HCT116 (cell line): Measurements from ENCODE around the gene DHPS. TPM values are rescaled to one million over a fixed set of nuclear protein-coding genes. Genes with fewer than 3 reads are reported as not detected.

Source experiments
- ATAC-seq: fragments of 200-7000 bp; cut with Tn5 transposase; 2 replicates; pipeline ENCODE4 v1.9.1; 2020; ENCODE audit warnings: mild to moderate bottlenecking, moderate library complexity
- BruUV-seq: library from RNA; stranded (reverse); fragments of 400-500 nt; replicated peaks from 2 replicates; lab custom pipeline; 2021; lab: Mats Ljungman, UMichigan
- CTCF ChIA-PET: fragments of 300-600 bp; sonication (Branson Sonifier 250); formaldehyde crosslinking; loops from one replicate; lab custom pipeline; 2021; ENCODE audit warnings: antibody characterized with exemption; lab: Charles Lee
- POLR2A ChIA-PET: fragments of 300-600, 350-600 bp; sonication (Branson Sonifier 250); formaldehyde crosslinking; loops from one replicate; lab custom pipeline; 2021; ENCODE audit warnings: antibody characterized with exemption; lab: Charles Lee
- RAD21 ChIA-PET, 2 experiments: fragments of 300-600 bp; sonication (Branson Sonifier 250); formaldehyde crosslinking; loops; one replicate each; lab custom pipeline; 2023; ENCODE audit warnings: low total read pairs in 2 of 2; ENCODE audit not compliant: uncharacterized antibody in 2 of 2, unreplicated experiment in 2 of 2, low non-redundant PET in 1 of 2; lab: Charles Lee
- DNase-seq: peaks from one replicate; pipeline ENCODE4 v3.0.0-alpha.2; 2010; ENCODE audit warnings: low read depth, low spot score
- H2AFZ ChIP-seq: fragments of 200-600 bp; shearing (Covaris generic), sonication (generic); 2 replicates; pipeline ENCODE4 v1.6.1; 2017; ENCODE audit warnings: low read depth, mixed run types, mixed read lengths, antibody characterized with exemption, low read length; ENCODE audit not compliant: poor library complexity, severe bottlenecking
- H3K27ac ChIP-seq: 2 replicates; pipeline ENCODE4 v1.5.1; 2012; ENCODE audit warnings: low read depth, low read length
- H3K27me3 ChIP-seq: fragments of 200-600 bp; sonication (generic); 2 replicates; pipeline ENCODE4 v1.6.1; 2016; ENCODE audit warnings: mixed run types, low read length, mixed read lengths; ENCODE audit not compliant: insufficient read depth
- H3K36me3 ChIP-seq, 2 experiments: fragments of 200-500 bp in 1 of 2; fragments of 200-600 bp in 1 of 2; sonication (Bioruptor generic) in 1 of 2; sonication (generic) in 1 of 2; 2 replicates each; pipeline versions ENCODE4 v1.5.1 to v1.6.1; 2014 to 2016; ENCODE audit warnings: low read length in 2 of 2, inconsistent platforms in 1 of 2, mixed read lengths in 1 of 2, mixed run types in 1 of 2; ENCODE audit not compliant: insufficient read depth in 2 of 2, control insufficient read depth in 1 of 2
- H3K4me1 ChIP-seq, 2 experiments: fragments of 200-600 bp in 1 of 2; sonication (generic) in 1 of 2; 2 replicates each; pipeline versions ENCODE4 v1.5.1 to v1.6.1; 2012 to 2017; ENCODE audit warnings: low read length in 2 of 2, inconsistent platforms in 1 of 2, mild to moderate bottlenecking in 1 of 2, mixed read lengths in 1 of 2, mixed run types in 1 of 2, moderate library complexity in 1 of 2; ENCODE audit not compliant: insufficient read depth in 2 of 2, control insufficient read depth in 1 of 2
- H3K4me2 ChIP-seq: fragments of 200-600 bp; sonication (generic); 2 replicates; pipeline ENCODE4 v1.6.1; 2017; ENCODE audit warnings: mixed run types, low read length, mixed read lengths
- H3K4me3 ChIP-seq, 2 experiments: fragments of 200-600 bp in 1 of 2; sonication (generic) in 1 of 2; replicated peaks in 1 of 2; 2 replicates each; pipeline ENCODE4 v1.5.1; 2011 to 2016; ENCODE audit warnings: low read length in 2 of 2, control low read depth in 1 of 2, low read depth in 1 of 2, mild to moderate bottlenecking in 1 of 2, mixed read lengths in 1 of 2, mixed run types in 1 of 2
- H3K79me2 ChIP-seq: fragments of 200-600 bp; sonication (generic); 2 replicates; pipeline ENCODE4 v1.6.1; 2017; ENCODE audit warnings: mild to moderate bottlenecking, mixed run types, low read length, moderate library complexity, mixed read lengths; ENCODE audit not compliant: insufficient read depth
- H3K9ac ChIP-seq: fragments of 200-600 bp; sonication (generic); 2 replicates; pipeline ENCODE4 v1.6.1; 2016; ENCODE audit warnings: low read length, mixed read lengths
- H3K9me2 ChIP-seq: fragments of 200-600 bp; sonication (generic), shearing (Covaris generic); 2 replicates; pipeline ENCODE4 v1.6.1; 2017; ENCODE audit warnings: mixed run types, mild to moderate bottlenecking, moderate library complexity; ENCODE audit not compliant: insufficient read depth
- H3K9me3 ChIP-seq, 2 experiments: fragments of 200-500 bp in 1 of 2; fragments of 200-600 bp in 1 of 2; sonication (Bioruptor generic) in 1 of 2; sonication (generic) in 1 of 2; 2 replicates each; pipeline ENCODE4 v1.6.1; 2014 to 2017; ENCODE audit warnings: low read length in 2 of 2, mixed read lengths in 2 of 2, inconsistent platforms in 1 of 2, low read depth in 1 of 2, mild to moderate bottlenecking in 1 of 2, mixed run types in 1 of 2, moderate library complexity in 1 of 2; ENCODE audit not compliant: control insufficient read depth in 1 of 2, insufficient read depth in 1 of 2
- H4K20me1 ChIP-seq: fragments of 200-600 bp; sonication (generic), shearing (Covaris generic); 2 replicates; pipeline ENCODE4 v1.6.1; 2017; ENCODE audit warnings: mixed run types, mild to moderate bottlenecking, moderate library complexity; ENCODE audit not compliant: insufficient read depth
- ATF3 ChIP-seq: IDR thresholded peaks from 2 replicates; pipeline ENCODE4 v1.6.1; 2012
- CBX3 ChIP-seq: IDR thresholded peaks from 2 replicates; pipeline ENCODE4 v1.6.1; 2012; ENCODE audit warnings: low read depth
- CEBPB ChIP-seq: IDR thresholded peaks from 2 replicates; pipeline ENCODE4 v1.6.1; 2012; ENCODE audit warnings: low read depth
- CTCF ChIP-seq, 3 experiments: fragments of 200-600 bp in 1 of 3; sonication (generic) in 1 of 3; IDR thresholded peaks in 2 of 3; conservative IDR thresholded peaks in 1 of 3; 2 replicates each; pipeline ENCODE4 v1.5.1; 2012 to 2017; ENCODE audit warnings: low read depth in 2 of 3, low read length in 2 of 3, antibody characterized with exemption in 1 of 3, borderline replicate concordance in 1 of 3, control low read depth in 1 of 3, mild to moderate bottlenecking in 1 of 3, mixed read lengths in 1 of 3, mixed run types in 1 of 3, moderate library complexity in 1 of 3; ENCODE audit not compliant: insufficient read depth in 1 of 3
- ELF1 ChIP-seq: IDR thresholded peaks from 2 replicates; pipeline ENCODE4 v1.6.1; 2012; ENCODE audit warnings: low read depth, borderline replicate concordance
- EZH2 ChIP-seq: fragments of 200-600 bp; sonication (generic); IDR thresholded peaks from 2 replicates; pipeline ENCODE4 v1.6.1; 2017; ENCODE audit warnings: antibody characterized with exemption, mixed run types
- EZH2phosphoT487 ChIP-seq: fragments of 200-600 bp; IDR thresholded peaks from 2 replicates; pipeline ENCODE4 v1.6.1; 2018; ENCODE audit warnings: antibody characterized with exemption, borderline replicate concordance
- POLR2A ChIP-seq: IDR thresholded peaks from 2 replicates; pipeline ENCODE4 v1.7.0; 2011; ENCODE audit warnings: borderline replicate concordance; ENCODE audit not compliant: insufficient read depth, insufficient read length; ENCODE audit errors: extremely low read depth
- POLR2AphosphoS5 ChIP-seq: IDR thresholded peaks from 2 replicates; pipeline ENCODE4 v1.6.1; 2011; ENCODE audit warnings: mild to moderate bottlenecking, low read depth, low read length, moderate library complexity
- REST ChIP-seq: IDR thresholded peaks from 2 replicates; pipeline ENCODE4 v1.6.1; 2012; ENCODE audit warnings: low read depth
- SIN3A ChIP-seq: IDR thresholded peaks from 2 replicates; pipeline ENCODE4 v1.6.1; 2012; ENCODE audit warnings: low read depth
- SP1 ChIP-seq: IDR thresholded peaks from 2 replicates; pipeline ENCODE4 v1.6.1; 2012; ENCODE audit warnings: low read depth
- TCF7L2 ChIP-seq: IDR thresholded peaks from 2 replicates; pipeline ENCODE4 v1.7.0; 2011; ENCODE audit warnings: borderline replicate concordance, inconsistent platforms; ENCODE audit not compliant: insufficient read depth, insufficient read length; ENCODE audit errors: extremely low read depth
- YY1 ChIP-seq: IDR thresholded peaks from 2 replicates; pipeline ENCODE4 v1.6.1; 2011; ENCODE audit warnings: low read length, low read depth, moderate library complexity, mild to moderate bottlenecking; ENCODE audit not compliant: insufficient replicate concordance; ENCODE audit errors: extremely low read depth
- ZBTB33 ChIP-seq: IDR thresholded peaks from 2 replicates; pipeline ENCODE4 v1.6.1; 2011; ENCODE audit warnings: mild to moderate bottlenecking, low read length, moderate library complexity; ENCODE audit not compliant: insufficient replicate concordance; ENCODE audit errors: extremely low read depth
- ZNF274 ChIP-seq: fragments of 200-500 bp; sonication (Bioruptor generic); IDR thresholded peaks from 2 replicates; pipeline ENCODE4 v1.6.1; 2014; ENCODE audit warnings: mild to moderate bottlenecking, low read depth, low read length, inconsistent platforms
- intact Hi-C: fragments of 100-400 bp; cut with micrococcal nuclease; formaldehyde crosslinking; loops from 2 replicates; pipeline ENCODE4 v1.10.0; 2022
- total RNA-seq: library from RNA; stranded (reverse); gene quantifications from one replicate; pipeline ENCODE4 v1.2.1, GENCODE V29; 2021; ENCODE audit not compliant: unreplicated experiment

DHPS gene
- total RNA-seq, 1 experiment from 2014 or later, result 134 TPM

- peaks cover 28% of the 10 kb centered on the region for H3K79me2 ChIP-seq
- peak overlapping the region; percentile 24; the same call in 1 of the 2 replicates for H3K27ac ChIP-seq
- H3K9ac ChIP-seq, result 0 out of 2 replicates have a peak overlapping the region, but pooled peaks have one; percentile 20
- CTCF ChIA-PET, result interaction anchor here (1.9 kb wide), 1 partner anchor 8 kb away, joined by 5 read pairs; no protein-coding TSS in a partner anchor
- no peak overlapping the region for H2AFZ ChIP-seq
- POLR2A ChIA-PET, result no interaction called here
- H3K4me3 ChIP-seq, result peak overlapping the region; percentile 18 to 20
- peak overlapping the region; percentile 56 for H3K4me2 ChIP-seq
- BruUV-seq, result no TSS peak
- H3K9me2 ChIP-seq, result no peaks in the 10 kb centered on the region
- peaks cover 9 to 22% of the 10 kb centered on the region in 2 experiments; a peak in 3 of 4 replicates for H3K4me1 ChIP-seq
- RAD21 ChIA-PET, result no interaction called here
- no peak for ATAC-seq
- no peaks in the 10 kb centered on the region for H4K20me1 ChIP-seq
- H3K36me3 ChIP-seq, result peaks cover 19 to 38% of the 10 kb centered on the region in 2 experiments; a peak in 3 of 4 replicates
- DNase-seq, result no peak
- intact Hi-C loops, result no loop called here
- no peak for TF ChIP-seq SIN3A
- no peak for TF ChIP-seq YY1
- TF ChIP-seq CEBPB, result no peak
- no peak for TF ChIP-seq ZBTB33
- TF ChIP-seq POLR2AphosphoS5, result no peak
- no peak for TF ChIP-seq CTCF (IDR thresholded peaks at IDR 0.05 in 2 of 3, conservative IDR thresholded peaks at IDR 0.05 in 1 of 3; ENCODE audit: borderline replicate concordance in 1 of 3, insufficient read depth in 1 of 3, low read depth in 2 of 3, low read length in 2 of 3)
- TF ChIP-seq REST, result no peak
- TF ChIP-seq CBX3, result no peak
- TF ChIP-seq ZNF274, result no peak
- no peak for TF ChIP-seq SP1
- TF ChIP-seq TCF7L2, result no peak
- no peak for TF ChIP-seq POLR2A
- TF ChIP-seq EZH2, result no peak
- TF ChIP-seq ELF1, result no peak
- TF ChIP-seq EZH2phosphoT487, result no peak
- TF ChIP-seq ATF3, result no peak
- no peaks in the 10 kb centered on the region for H3K9me3 ChIP-seq
- no peaks in the 10 kb centered on the region for H3K27me3 ChIP-seq
Measured at GRCh38 chr19:12680034-12680433, 1.6 kb downstream of the DHPS start.
